ENCODE results near the gene WDR47. TPM values are rescaled to one million over a fixed set of nuclear protein-coding genes. Genes with fewer than 3 reads are reported as not detected.
A peak's percentile ranks its signal among the peaks of the same experiment; 100 is the strongest.
"Not testable (repeated sequence)": the region's sequence is repeated elsewhere in the genome, so short reads cannot be mapped to it uniquely, and the experiment has no call there.

WDR47 gene
- total RNA-seq, 8 experiments from 2014 or later: 10.3 to 65.3 (median 48.6) TPM

DNA sequence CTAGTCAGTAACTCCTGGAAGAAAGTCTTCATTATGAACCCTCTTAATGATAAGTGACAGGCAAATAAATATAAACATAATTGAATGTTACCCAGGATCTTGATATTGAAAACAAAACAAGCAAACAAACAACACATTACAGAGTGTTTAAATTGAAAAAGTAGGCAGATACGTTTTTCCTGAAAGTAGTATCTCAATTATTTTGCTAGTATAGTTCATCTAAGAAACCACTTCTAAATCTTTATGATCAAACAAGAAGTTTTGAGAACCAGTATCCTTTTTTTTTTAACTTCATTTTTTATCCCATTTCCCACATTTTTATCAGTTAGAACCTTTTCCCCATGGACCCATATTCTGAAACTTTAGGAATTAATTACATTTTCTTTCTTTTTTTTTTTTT, 3.7 kb upstream of the WDR47 start:
- H3K4me3 ChIP-seq: no peak overlapping the region
- ATAC-seq (replicated peaks in 6 of 8): no peak
- H3K4me1 ChIP-seq (replicated peaks in 1 of 2): peaks cover 0 to 3% of the 10 kb centered on the region in 2 donors
- WGBS, 10 experiments: 16 to 83% (median 54%) methylated on average over 1 of the region's 1 CpG
- no peak overlapping the region for H3K27ac ChIP-seq
- in situ Hi-C loops (cut with MboI; ENCODE audit: low pct_unique_long_range_greater_than_20kb in 2 of 9, low sequenced_read_pairs in 9 of 9, unreplicated experiment in 9 of 9): no loop called here

DNA sequence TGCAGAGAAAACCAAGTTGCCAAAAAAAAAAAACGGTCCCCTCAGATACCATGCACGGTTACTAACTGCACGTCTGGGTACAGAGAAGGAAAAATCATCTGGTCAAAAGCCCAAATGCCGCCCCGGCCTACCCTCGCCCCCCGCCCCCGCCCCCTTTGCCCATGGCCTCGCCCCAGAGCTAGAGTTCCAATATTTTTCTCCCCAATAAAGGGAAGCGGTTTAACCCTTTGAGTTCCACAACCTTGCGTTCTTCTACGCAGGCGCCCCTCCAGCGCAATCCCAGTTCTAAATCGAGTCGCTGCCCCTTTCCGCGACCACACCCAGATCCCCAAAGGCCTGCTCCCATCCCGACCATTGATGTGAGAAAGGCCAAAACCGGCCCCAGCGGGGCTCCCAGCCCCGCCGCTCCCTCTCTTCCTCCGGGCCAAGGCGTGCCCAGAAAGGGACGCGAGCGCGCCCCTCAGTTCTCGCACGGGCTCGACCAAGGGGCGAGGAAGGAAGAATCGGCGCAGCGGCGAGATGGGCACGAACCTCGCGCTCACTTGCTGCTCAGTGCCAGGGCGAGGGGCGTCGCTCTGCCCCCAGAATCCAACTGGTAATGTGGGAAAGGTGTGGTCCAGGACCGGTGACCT, 797 bp downstream of the WDR47 start:
- peak overlapping the region; percentile 56 to 98 (median 90) for H3K4me3 ChIP-seq
- H3K27ac ChIP-seq: peak overlapping the region; percentile 65 to 70
- in situ Hi-C loops (cut with MboI; ENCODE audit: low pct_unique_long_range_greater_than_20kb in 2 of 9, low sequenced_read_pairs in 9 of 9, unreplicated experiment in 9 of 9): no loop called here
- H3K4me1 ChIP-seq (replicated peaks in 1 of 2): peaks cover 8 to 17% of the 10 kb centered on the region in 2 donors
- ATAC-seq (replicated peaks in 6 of 8): peak; percentile 19 to 47 (median 38)
- 0 to 11% (median 1%) methylated on average over 1 to 18 of the region's 44 CpGs; no CpG with 5 or more reads in 3 of the 10 experiments for WGBS, 10 experiments

DNA sequence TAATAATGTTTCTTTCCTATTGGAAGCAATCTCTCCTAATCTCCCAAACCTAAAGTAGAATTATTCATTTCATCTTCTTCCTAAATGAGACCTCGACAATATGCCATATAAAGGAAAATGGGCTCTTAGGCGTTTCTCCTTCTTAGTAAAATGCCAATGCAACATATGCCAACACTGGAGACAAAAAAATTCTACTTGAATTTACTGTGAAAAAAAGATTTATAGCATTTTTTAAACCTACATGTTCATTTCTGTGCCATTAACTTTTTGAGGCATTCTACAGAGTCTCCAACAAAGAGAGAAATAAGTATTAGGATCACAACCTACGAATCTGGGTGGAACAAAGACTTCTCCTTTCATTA, 1.3 kb downstream of the WDR47 start:
- 0 to 13% (median 3%) methylated on average over 1 to 3 of the region's 3 CpGs; no CpG with 5 or more reads in 1 of the 10 experiments for WGBS, 10 experiments
- Histone ChIP-seq H3K4me1 (replicated peaks in 1 of 2) (peaks cover 8 to 17% of the 10 kb centered on the region in 2 donors), H3K4me3 (peak overlapping the region; percentile 56 to 98 (median 90)), H3K27ac (peak overlapping the region; percentile 65 to 70)
- ATAC-seq (replicated peaks in 6 of 8): no peak
- in situ Hi-C loops (cut with MboI; ENCODE audit: low pct_unique_long_range_greater_than_20kb in 2 of 9, low sequenced_read_pairs in 9 of 9, unreplicated experiment in 9 of 9): no loop called here

DNA sequence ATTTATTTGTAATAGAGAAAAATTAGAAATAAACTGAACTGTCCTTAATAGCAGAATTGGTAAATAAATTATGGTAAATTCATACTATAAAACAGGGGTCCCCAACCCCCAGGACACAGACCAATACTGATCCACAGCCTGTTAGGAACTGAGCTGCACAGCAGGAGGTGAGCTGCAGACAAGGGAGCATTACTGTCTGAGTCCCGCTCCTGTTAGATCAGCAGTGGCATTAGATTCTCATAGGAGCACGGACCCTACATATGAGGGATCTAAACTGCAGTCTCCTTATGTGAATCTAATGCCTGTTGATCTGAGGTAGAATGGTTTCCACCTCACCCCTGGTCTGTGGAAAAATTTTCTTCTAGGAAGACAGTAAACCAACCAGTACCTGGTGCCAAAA, 7.5 kb downstream of the WDR47 start:
- H3K4me3 ChIP-seq: no peak overlapping the region
- H3K27ac ChIP-seq: no peak overlapping the region
- in situ Hi-C loops (cut with MboI; ENCODE audit: low pct_unique_long_range_greater_than_20kb in 2 of 9, low sequenced_read_pairs in 9 of 9, unreplicated experiment in 9 of 9): no loop called here
- 20 to 100% (median 100%) methylated on average over 1 to 2 of the region's 2 CpGs; no CpG with 5 or more reads in 2 of the 10 experiments for WGBS, 10 experiments
- ATAC-seq (replicated peaks in 6 of 8): no peak
- H3K4me1 ChIP-seq (replicated peaks in 1 of 2): peaks cover 3 to 14% of the 10 kb centered on the region in 2 donors

DNA sequence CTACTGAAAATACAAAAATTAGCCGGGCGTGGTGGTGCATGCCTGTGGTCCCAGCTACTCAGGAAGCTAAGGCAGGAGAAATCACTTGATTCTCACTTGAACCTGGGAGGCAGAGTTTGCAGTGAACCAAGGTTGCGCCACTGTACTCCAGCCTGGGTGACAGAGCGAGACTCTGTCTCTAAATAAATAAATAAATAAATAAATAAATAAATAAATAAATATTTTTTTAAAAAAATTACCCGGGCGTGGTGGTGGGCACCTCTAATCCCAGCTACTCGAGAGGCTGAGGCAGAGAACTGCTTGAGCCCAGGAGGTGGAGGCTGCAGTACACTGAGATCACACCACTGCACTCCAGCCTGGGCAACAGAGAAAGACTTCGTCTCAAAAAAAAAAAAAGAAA, 12.4 kb downstream of the WDR47 start:
- H3K4me1 ChIP-seq (replicated peaks in 1 of 2): peaks cover 0 to 14% of the 10 kb centered on the region in 2 donors
- ATAC-seq (replicated peaks in 6 of 8); H3K4me3 ChIP-seq; in situ Hi-C loops (cut with MboI; ENCODE audit: low pct_unique_long_range_greater_than_20kb in 2 of 9, low sequenced_read_pairs in 9 of 9, unreplicated experiment in 9 of 9); H3K27ac ChIP-seq: not testable (repeated sequence)
- 80 to 100% (median 94%) methylated on average over 1 to 8 of the region's 8 CpGs for WGBS, 10 experiments

DNA sequence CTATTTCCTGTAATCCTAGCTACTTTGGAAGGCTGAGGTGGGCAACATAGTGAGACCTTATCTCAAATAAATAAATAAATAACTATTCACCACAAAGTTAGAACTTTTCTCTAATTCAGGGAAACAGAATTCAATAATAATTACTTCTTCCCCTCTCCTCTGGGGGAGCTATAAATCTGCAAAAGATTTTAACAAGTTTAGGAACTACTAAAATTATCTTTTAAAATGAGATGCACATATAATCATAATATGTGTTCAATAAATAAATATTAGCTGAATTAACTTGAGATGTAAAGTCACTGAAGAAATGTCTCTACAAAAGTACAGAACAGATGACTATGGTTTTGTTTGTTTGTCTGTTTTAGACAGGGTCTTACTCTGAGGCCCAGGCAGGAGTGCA, 14.1 kb downstream of the WDR47 start:
- peaks cover 0 to 14% of the 10 kb centered on the region in 2 donors for H3K4me1 ChIP-seq (replicated peaks in 1 of 2)
- H3K4me3 ChIP-seq: no peak overlapping the region
- in situ Hi-C loops (cut with MboI; ENCODE audit: low pct_unique_long_range_greater_than_20kb in 2 of 9, low sequenced_read_pairs in 9 of 9, unreplicated experiment in 9 of 9): no loop called here
- no peak overlapping the region for H3K27ac ChIP-seq
- ATAC-seq (replicated peaks in 6 of 8): no peak

DNA sequence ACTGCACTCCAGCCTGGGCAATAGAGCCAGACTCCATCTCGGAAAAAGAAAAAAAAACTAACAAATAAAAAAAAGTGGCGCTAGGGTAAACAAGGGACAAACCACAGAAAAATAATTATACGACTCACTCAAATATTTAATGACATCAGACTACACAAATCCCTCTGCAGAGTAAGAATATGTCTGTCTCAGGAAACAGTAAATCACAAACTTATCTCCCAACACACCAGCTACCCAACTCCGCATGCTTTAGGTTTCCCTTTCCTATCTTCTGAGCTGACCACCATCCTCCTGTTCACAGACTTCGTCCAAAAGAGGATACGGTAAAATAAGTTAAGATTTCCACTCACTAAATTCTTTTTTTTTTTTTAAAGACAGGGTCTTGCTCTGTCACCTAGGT, 16.2 kb downstream of the WDR47 start:
- Histone ChIP-seq H3K27ac (no peak overlapping the region), H3K4me3 (no peak overlapping the region), H3K4me1 (replicated peaks in 1 of 2) (peaks cover 0 to 7% of the 10 kb centered on the region in 2 donors)
- WGBS, 10 experiments: 77 to 100% (median 93%) methylated on average over 1 to 6 of the region's 6 CpGs; no CpG with 5 or more reads in 1 of the 10 experiments
- no peak for ATAC-seq (replicated peaks in 6 of 8)
- in situ Hi-C loops (cut with MboI; ENCODE audit: low pct_unique_long_range_greater_than_20kb in 2 of 9, low sequenced_read_pairs in 9 of 9, unreplicated experiment in 9 of 9): no loop called here

DNA sequence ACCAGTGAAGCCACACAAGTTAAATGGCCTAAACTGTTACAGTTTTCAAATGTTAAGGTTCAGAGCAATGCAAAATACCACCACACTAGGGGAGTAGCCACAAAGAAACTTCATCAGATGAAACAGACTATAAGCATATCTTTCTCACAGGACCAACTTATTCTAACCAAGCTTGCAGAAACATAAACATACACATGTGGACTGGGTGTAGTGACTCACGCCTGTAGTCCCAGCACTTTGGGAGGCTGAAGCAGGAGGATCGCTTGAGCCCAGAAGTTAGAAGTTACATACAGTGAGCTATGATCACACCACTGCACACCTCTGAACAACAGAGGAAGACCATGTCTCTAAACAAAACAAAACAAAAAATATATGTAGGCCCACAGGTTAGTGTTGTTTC, 17.3 kb downstream of the WDR47 start:
- 86 to 100% (median 100%) methylated on average over 1 to 2 of the region's 2 CpGs; no CpG with 5 or more reads in 1 of the 10 experiments for WGBS, 10 experiments
- Histone ChIP-seq H3K4me3 (no peak overlapping the region), H3K27ac (no peak overlapping the region), H3K4me1 (replicated peaks in 1 of 2) (no peaks in the 10 kb centered on the region)
- peak in 2 of 8 experiments; percentile 36 to 54 for ATAC-seq (replicated peaks in 6 of 8)
- in situ Hi-C loops (cut with MboI; ENCODE audit: low pct_unique_long_range_greater_than_20kb in 2 of 9, low sequenced_read_pairs in 9 of 9, unreplicated experiment in 9 of 9): no loop called here

DNA sequence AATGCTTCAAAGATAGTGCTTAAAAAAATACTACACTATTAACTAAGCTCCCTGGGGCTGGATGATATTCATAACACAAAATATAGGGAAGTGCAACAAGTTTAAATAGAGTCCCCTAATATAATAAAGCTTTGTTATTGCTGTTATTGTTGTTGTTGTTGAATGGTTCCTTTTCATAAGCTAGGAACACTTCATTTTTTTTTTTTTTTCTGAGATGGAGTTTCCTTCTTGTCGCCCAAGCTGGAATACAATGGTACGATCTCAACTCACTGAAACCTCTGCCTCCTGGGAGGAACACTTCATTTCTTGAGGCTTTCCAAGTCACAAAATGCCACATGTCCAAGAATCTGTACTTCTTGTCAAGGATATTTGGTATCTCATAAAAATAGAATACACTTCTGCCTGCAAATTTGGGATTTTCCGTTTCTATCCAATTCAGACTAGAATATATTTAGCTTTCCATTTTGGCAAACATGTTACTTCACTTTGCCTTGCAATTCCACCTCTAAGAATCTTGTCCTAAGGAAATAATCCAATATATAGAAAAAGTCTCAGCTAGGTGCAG, 21.1 kb downstream of the WDR47 start:
- ATAC-seq (replicated peaks in 6 of 8): no peak
- no peak overlapping the region for H3K27ac ChIP-seq
- H3K4me3 ChIP-seq: no peak overlapping the region
- in situ Hi-C loops (cut with MboI; ENCODE audit: low pct_unique_long_range_greater_than_20kb in 2 of 9, low sequenced_read_pairs in 9 of 9, unreplicated experiment in 9 of 9): no loop called here
- WGBS, 10 experiments: 73 to 100% (median 96%) methylated on average over 1 to 3 of the region's 3 CpGs; no CpG with 5 or more reads in 4 of the 10 experiments
- no peaks in the 10 kb centered on the region for H3K4me1 ChIP-seq (replicated peaks in 1 of 2)

DNA sequence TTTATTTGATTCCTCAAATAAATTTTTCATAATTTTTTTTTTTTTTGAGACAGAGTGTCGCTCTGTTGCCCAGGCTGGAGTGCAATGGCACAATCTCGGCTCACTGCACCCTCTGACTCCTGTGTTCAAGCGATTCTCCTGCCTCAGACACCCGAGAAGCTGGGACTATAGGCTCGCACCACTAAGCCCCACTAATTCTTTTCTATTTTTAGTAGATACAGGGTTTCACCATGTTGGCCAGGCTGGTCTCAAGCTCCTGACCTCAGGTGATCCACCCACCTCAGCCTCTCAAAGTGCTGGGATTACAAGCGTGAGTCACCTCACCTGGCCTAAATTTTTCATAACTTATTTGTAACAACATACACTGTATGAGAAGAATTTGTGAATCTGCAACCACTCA, 24.2 kb downstream of the WDR47 start:
- ATAC-seq (replicated peaks in 6 of 8); in situ Hi-C loops (cut with MboI; ENCODE audit: low pct_unique_long_range_greater_than_20kb in 2 of 9, low sequenced_read_pairs in 9 of 9, unreplicated experiment in 9 of 9): not testable (repeated sequence)
- 83 to 100% (median 98%) methylated on average over 2 to 6 of the region's 6 CpGs; no CpG with 5 or more reads in 1 of the 10 experiments for WGBS, 10 experiments

DNA sequence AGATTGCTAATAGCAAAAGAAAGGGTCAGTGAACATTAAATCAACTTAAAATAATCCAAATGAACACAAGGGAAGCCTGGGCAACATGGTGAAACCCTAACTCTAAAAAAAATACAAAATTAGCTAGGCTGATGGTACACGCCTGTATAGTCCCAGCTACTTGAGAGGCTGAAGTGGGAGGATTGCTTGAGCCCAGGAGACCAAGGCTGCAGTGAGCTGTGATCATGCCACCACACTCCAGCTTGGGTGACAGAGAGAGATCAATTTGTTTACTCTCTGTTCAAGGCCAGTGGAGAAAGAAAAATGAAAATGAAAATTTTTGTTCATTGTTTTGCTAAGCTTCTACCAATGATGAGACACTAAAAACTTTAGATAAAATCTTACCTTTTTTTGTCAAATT, 24.8 kb downstream of the WDR47 start:
- WGBS, 10 experiments: 60 to 100% (median 95%) methylated on average over 1 of the region's 1 CpG; no CpG with 5 or more reads in 4 of the 10 experiments
- in situ Hi-C loops (cut with MboI; ENCODE audit: low pct_unique_long_range_greater_than_20kb in 2 of 9, low sequenced_read_pairs in 9 of 9, unreplicated experiment in 9 of 9): no loop called here
- H3K27ac ChIP-seq: no peak overlapping the region
- ATAC-seq (replicated peaks in 6 of 8): no peak
- no peak overlapping the region for H3K4me3 ChIP-seq
- no peaks in the 10 kb centered on the region for H3K4me1 ChIP-seq (replicated peaks in 1 of 2)

More for the DNA sequence above, 24.2 kb downstream of the WDR47 start:
- H3K27ac ChIP-seq; H3K4me3 ChIP-seq; H3K4me1 ChIP-seq (replicated peaks in 1 of 2): not testable (repeated sequence)

DNA sequence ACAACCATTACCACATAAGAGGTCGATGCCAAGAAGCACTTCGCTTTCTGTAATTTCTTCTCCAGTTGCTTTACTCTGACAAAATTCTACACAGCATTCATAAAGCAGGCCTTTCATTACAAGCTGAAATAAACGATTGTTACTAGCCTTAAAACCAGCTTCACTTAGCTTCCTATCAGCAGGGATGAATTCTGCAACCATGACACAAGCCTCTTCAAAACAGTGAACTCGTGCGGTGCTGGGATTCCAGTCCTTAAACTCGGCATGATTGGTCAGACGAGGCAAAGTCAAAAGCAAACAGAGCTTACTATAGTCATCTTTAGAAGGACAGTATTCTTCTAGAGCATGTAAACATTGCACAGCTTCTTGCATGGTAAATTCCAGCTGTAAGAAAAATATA, 30.6 kb downstream of the WDR47 start:
- no peak overlapping the region for H3K27ac ChIP-seq
- in situ Hi-C loops (cut with MboI; ENCODE audit: low pct_unique_long_range_greater_than_20kb in 2 of 9, low sequenced_read_pairs in 9 of 9, unreplicated experiment in 9 of 9): no loop called here
- ATAC-seq (replicated peaks in 6 of 8): peak in 1 of 8 experiments; percentile 90
- no peaks in the 10 kb centered on the region for H3K4me1 ChIP-seq (replicated peaks in 1 of 2)
- 82 to 96% (median 91%) methylated on average over 5 to 7 of the region's 7 CpGs; no CpG with 5 or more reads in 2 of the 10 experiments for WGBS, 10 experiments
- no peak overlapping the region for H3K4me3 ChIP-seq

DNA sequence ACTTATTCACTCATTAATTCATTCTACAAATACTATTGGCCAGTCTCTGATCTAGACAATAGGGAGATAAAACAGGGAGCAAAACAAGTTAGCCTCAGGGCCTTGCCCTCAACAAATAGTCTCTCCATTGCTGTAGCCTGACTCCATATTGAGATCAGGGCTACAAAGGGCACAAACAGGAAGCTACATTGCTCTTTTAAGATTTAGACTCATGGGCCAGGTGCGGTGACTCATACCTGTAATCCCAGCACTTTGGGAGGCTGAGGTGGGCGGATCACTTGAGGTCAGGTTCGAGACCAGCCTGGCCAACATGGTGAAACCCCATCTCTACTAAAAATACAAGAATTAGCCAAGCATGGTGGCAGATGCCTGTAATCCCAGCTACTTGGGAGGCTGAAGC, 45.3 kb downstream of the WDR47 start:
- not testable (repeated sequence) for ATAC-seq (replicated peaks in 6 of 8)

DNA sequence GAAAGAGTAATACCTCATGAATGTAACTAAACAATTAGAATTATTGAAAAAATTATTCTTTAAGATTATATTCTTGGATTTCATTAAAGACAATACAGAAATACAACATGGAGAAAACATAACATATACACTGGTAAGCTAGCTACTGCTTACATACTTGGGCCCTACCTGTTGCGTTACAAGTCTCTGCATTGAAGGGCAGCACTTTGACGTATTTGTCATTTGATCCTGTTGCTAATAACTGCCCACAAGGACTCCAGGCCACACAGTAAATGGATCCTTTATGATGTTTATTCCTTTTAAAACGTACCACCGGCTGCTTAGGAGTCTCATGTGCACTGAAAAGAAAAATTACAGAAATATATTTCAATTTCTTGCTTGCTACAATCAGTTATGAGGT, 58.8 kb downstream of the WDR47 start:
- no peaks in the 10 kb centered on the region for H3K4me1 ChIP-seq (replicated peaks in 1 of 2)
- no peak overlapping the region for H3K27ac ChIP-seq
- ATAC-seq (replicated peaks in 6 of 8): no peak
- H3K4me3 ChIP-seq: no peak overlapping the region
- in situ Hi-C loops (cut with MboI; ENCODE audit: low pct_unique_long_range_greater_than_20kb in 2 of 9, low sequenced_read_pairs in 9 of 9, unreplicated experiment in 9 of 9): no loop called here
- 24 to 96% (median 73%) methylated on average over 2 to 4 of the region's 4 CpGs; no CpG with 5 or more reads in 1 of the 10 experiments for WGBS, 10 experiments

More for the DNA sequence above, 45.3 kb downstream of the WDR47 start:
- 93 to 100% (median 100%) methylated on average over 1 to 3 of the region's 3 CpGs; no CpG with 5 or more reads in 5 of the 10 experiments for WGBS, 10 experiments
- H3K4me1 ChIP-seq (replicated peaks in 1 of 2); H3K27ac ChIP-seq; H3K4me3 ChIP-seq; in situ Hi-C loops (cut with MboI; ENCODE audit: low pct_unique_long_range_greater_than_20kb in 2 of 9, low sequenced_read_pairs in 9 of 9, unreplicated experiment in 9 of 9): not testable (repeated sequence)
